ENCODE results near the gene IL9. TPM values are rescaled to one million over a fixed set of nuclear protein-coding genes. Genes with fewer than 3 reads are reported as not detected.

Gene IL9
- total and polyA plus RNA-seq, 2 of the 13 experiments (the other 11 are each of a cell fraction or from before 2014, with no cell fraction given): not detected

DNA sequence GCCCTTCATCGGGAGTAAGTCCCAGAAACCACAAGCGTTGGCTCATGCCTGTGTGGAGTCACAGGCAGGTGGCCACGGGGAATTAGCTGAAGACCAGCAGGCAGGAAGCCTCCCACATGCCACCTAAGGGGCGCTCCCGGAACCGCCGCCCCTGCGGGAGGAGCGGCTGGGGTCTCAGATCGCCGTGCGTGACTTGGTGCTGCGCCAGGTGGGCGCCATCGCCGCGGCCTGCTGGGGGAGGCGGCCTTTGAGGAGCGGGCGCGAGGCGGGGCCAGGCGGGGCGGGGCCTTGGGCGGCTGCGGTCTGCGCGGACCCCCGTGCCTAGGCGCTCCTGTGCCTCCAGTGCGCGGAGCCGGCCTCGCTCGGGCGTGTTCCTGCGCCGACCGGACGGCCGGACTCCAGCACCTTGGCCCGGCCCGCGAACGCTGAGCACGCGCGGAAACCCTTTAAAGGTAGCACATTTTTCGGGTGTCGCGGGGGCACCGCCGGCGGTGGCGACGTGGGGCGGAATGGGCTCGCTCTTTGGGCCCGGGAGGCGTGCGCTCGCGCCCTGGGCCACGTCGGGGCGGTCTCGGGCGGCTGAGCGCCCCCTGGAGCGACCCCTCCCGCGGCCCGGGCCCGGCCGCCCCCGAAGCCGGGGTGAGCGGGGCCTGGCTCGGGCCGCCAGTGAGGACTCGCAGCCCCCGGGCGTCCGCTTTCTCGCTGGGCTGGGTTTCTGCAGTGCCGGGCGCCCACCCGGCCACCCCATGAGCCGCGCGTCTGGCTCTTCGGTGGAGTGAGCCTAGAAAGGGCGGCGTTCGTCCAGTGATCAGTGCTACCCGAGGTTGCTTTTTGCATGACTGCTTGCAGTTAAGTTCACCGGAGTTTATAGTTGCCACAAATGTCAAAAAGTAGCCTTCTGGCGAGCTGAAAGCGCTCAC lies 34.6 kb upstream of the IL9 start (continued):
- peak; percentile 68 for TF ChIP-seq ZEB1 (IDR thresholded peaks at IDR 0.05; ENCODE audit: insufficient replicate concordance, low read depth)
- no peak for TF ChIP-seq ZNF713 (CRISPR knock-in tag; IDR thresholded peaks at IDR 0.05)
- TF ChIP-seq ADNP (CRISPR knock-in tag; IDR thresholded peaks at IDR 0.05): no peak
- TF ChIP-seq ZNF264 (CRISPR knock-in tag; IDR thresholded peaks at IDR 0.05): no peak; the same call in 1 of the 2 replicates
- TF ChIP-seq, protein P1, sequence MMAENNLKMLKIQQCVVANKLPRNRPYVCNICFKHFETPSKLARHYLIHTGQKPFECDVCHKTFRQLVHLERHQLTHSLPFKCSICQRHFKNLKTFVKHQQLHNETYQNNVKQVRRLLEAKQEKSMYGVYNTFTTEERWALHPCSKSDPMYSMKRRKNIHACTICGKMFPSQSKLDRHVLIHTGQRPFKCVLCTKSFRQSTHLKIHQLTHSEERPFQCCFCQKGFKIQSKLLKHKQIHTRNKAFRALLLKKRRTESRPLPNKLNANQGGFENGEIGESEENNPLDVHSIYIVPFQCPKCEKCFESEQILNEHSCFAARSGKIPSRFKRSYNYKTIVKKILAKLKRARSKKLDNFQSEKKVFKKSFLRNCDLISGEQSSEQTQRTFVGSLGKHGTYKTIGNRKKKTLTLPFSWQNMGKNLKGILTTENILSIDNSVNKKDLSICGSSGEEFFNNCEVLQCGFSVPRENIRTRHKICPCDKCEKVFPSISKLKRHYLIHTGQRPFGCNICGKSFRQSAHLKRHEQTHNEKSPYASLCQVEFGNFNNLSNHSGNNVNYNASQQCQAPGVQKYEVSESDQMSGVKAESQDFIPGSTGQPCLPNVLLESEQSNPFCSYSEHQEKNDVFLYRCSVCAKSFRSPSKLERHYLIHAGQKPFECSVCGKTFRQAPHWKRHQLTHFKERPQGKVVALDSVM (CRISPR knock-in tag; IDR thresholded peaks at IDR 0.05): peak; percentile 60
- TF ChIP-seq ZNF773 (CRISPR knock-in tag; IDR thresholded peaks at IDR 0.05; ENCODE audit: borderline replicate concordance): 0 out of 2 replicates have a peak, but pooled peaks have one; percentile 20
- TF ChIP-seq, protein P2, sequence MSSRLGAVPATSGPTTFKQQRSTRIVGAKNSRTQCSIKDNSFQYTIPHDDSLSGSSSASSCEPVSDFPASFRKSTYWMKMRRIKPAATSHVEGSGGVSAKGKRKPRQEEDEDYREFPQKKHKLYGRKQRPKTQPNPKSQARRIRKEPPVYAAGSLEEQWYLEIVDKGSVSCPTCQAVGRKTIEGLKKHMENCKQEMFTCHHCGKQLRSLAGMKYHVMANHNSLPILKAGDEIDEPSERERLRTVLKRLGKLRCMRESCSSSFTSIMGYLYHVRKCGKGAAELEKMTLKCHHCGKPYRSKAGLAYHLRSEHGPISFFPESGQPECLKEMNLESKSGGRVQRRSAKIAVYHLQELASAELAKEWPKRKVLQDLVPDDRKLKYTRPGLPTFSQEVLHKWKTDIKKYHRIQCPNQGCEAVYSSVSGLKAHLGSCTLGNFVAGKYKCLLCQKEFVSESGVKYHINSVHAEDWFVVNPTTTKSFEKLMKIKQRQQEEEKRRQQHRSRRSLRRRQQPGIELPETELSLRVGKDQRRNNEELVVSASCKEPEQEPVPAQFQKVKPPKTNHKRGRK (CRISPR knock-in tag; IDR thresholded peaks at IDR 0.05): no peak
- no peak for TF ChIP-seq RFXAP (CRISPR knock-in tag; IDR thresholded peaks at IDR 0.05; ENCODE audit: borderline replicate concordance)
- TF ChIP-seq, protein P3, sequence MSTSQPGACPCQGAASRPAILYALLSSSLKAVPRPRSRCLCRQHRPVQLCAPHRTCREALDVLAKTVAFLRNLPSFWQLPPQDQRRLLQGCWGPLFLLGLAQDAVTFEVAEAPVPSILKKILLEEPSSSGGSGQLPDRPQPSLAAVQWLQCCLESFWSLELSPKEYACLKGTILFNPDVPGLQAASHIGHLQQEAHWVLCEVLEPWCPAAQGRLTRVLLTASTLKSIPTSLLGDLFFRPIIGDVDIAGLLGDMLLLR (CRISPR knock-in tag; IDR thresholded peaks at IDR 0.05): no peak
